H9 (cell line): ENCODE data around the gene FYCO1. TPM values are rescaled to one million over a fixed set of nuclear protein-coding genes. Genes with fewer than 3 reads are reported as not detected.

Source experiments
- DNase-seq: peaks from one replicate; pipeline ENCODE4 v3.0.0-alpha.2; 2017
- H2AFZ ChIP-seq: one replicate; pipeline ENCODE4 v1.6.1; 2013; ENCODE audit warnings: mild to moderate bottlenecking, low read length, control low read depth, moderate library complexity
- H2AK5ac ChIP-seq: 2 replicates; pipeline ENCODE4 v1.6.1; 2013; ENCODE audit warnings: low read length, control low read depth, mixed read lengths; ENCODE audit not compliant: insufficient read length
- H2BK120ac ChIP-seq: one replicate; pipeline ENCODE4 v1.6.1; 2013; ENCODE audit warnings: low read depth, mild to moderate bottlenecking, low read length, control low read depth, inconsistent platforms; ENCODE audit not compliant: poor library complexity, severe bottlenecking
- H2BK12ac ChIP-seq: 2 replicates; pipeline ENCODE4 v1.6.1; 2013; ENCODE audit warnings: low read length, control low read depth, mixed read lengths, low read depth; ENCODE audit not compliant: insufficient read length
- H2BK15ac ChIP-seq: 2 replicates; pipeline ENCODE4 v1.6.1; 2013; ENCODE audit warnings: low read depth, low read length, control low read depth
- H2BK20ac ChIP-seq: one replicate; pipeline ENCODE4 v1.6.1; 2013; ENCODE audit warnings: low read depth, mild to moderate bottlenecking, low read length, control low read depth, inconsistent platforms; ENCODE audit not compliant: poor library complexity, severe bottlenecking
- H2BK5ac ChIP-seq: 2 replicates; pipeline ENCODE4 v1.6.1; 2013; ENCODE audit warnings: low read length, control low read depth, mixed read lengths; ENCODE audit not compliant: insufficient read length
- H3K14ac ChIP-seq: 2 replicates; pipeline ENCODE4 v1.6.1; 2013; ENCODE audit warnings: low read length, control low read depth; ENCODE audit not compliant: insufficient read depth
- H3K18ac ChIP-seq: 2 replicates; pipeline ENCODE4 v1.6.1; 2013; ENCODE audit warnings: low read depth, mild to moderate bottlenecking, mixed read lengths, low read length, control low read depth; ENCODE audit not compliant: insufficient read length
- H3K23ac ChIP-seq: 2 replicates; pipeline ENCODE4 v1.6.1; 2013; ENCODE audit warnings: low read length, control low read depth, mixed read lengths, low read depth; ENCODE audit not compliant: insufficient read length
- H3K23me2 ChIP-seq: 2 replicates; pipeline ENCODE4 v1.6.1; 2013; ENCODE audit warnings: low read depth, mild to moderate bottlenecking, mixed read lengths, low read length, control low read depth; ENCODE audit not compliant: insufficient read length, poor library complexity, severe bottlenecking
- H3K27ac ChIP-seq: 2 replicates; pipeline ENCODE4 v1.5.1; 2013; ENCODE audit warnings: low read length, control low read depth, mixed read lengths, low read depth; ENCODE audit not compliant: insufficient read length
- H3K27me3 ChIP-seq: 2 replicates; pipeline ENCODE4 v1.6.1; 2013; ENCODE audit warnings: low read length, control low read depth, inconsistent platforms; ENCODE audit not compliant: insufficient read depth
- H3K4ac ChIP-seq: 2 replicates; pipeline ENCODE4 v1.6.1; 2013; ENCODE audit warnings: low read depth, mild to moderate bottlenecking, control low read depth, inconsistent platforms, low read length, moderate library complexity
- H3K4me1 ChIP-seq: 2 replicates; pipeline ENCODE4 v1.6.1; 2013; ENCODE audit warnings: low read length, control low read depth, inconsistent platforms; ENCODE audit not compliant: insufficient read depth
- H3K4me2 ChIP-seq: 2 replicates; pipeline ENCODE4 v1.6.1; 2013; ENCODE audit warnings: low read length, control low read depth, mixed read lengths; ENCODE audit not compliant: insufficient read length, insufficient read depth
- H3K56ac ChIP-seq: 2 replicates; pipeline ENCODE4 v1.6.1; 2013; ENCODE audit warnings: low read depth, mild to moderate bottlenecking, mixed read lengths, low read length, control low read depth; ENCODE audit not compliant: insufficient read length
- H3K79me1 ChIP-seq: 2 replicates; pipeline ENCODE4 v1.6.1; 2013; ENCODE audit warnings: low read depth, mild to moderate bottlenecking, moderate library complexity, low read length, control low read depth, inconsistent platforms; ENCODE audit not compliant: insufficient read depth, poor library complexity, severe bottlenecking
- H3K79me2 ChIP-seq: 2 replicates; pipeline ENCODE4 v1.6.1; 2013; ENCODE audit warnings: low read length, control low read depth, inconsistent platforms; ENCODE audit not compliant: insufficient read depth
- H3K9ac ChIP-seq: 2 replicates; pipeline ENCODE4 v1.6.1; 2013; ENCODE audit warnings: low read length, control low read depth, mixed read lengths; ENCODE audit not compliant: insufficient read length; ENCODE audit errors: extremely low read depth
- H3K9me3 ChIP-seq: one replicate; pipeline ENCODE4 v1.6.1; 2013; ENCODE audit warnings: low read depth, low read length, inconsistent platforms; ENCODE audit not compliant: control insufficient read depth
- H3T11ph ChIP-seq: one replicate; pipeline ENCODE4 v1.6.1; 2013; ENCODE audit warnings: mild to moderate bottlenecking, low read length, control low read depth, inconsistent platforms
- H4K20me1 ChIP-seq: one replicate; pipeline ENCODE4 v1.6.1; 2013; ENCODE audit not compliant: control insufficient read depth, insufficient read length, insufficient read depth
- H4K5ac ChIP-seq: 2 replicates; pipeline ENCODE4 v1.6.1; 2013; ENCODE audit warnings: low read depth, mild to moderate bottlenecking, mixed read lengths, low read length, control low read depth; ENCODE audit not compliant: insufficient read length
- H4K8ac ChIP-seq: replicated peaks from 2 replicates; pipeline ENCODE4 v1.6.1; 2013; ENCODE audit warnings: low read length, control low read depth, mixed read lengths, low read depth; ENCODE audit not compliant: insufficient read length
- H4K91ac ChIP-seq: 2 replicates; pipeline ENCODE4 v1.6.1; 2013; ENCODE audit warnings: low read depth, mild to moderate bottlenecking, moderate library complexity, mixed read lengths, low read length, control low read depth; ENCODE audit not compliant: insufficient read length
- H3K27ac Mint-ChIP-seq, 3 experiments: 2 replicates in 2 of 3; 3 replicates in 1 of 3; pipeline ENCODE4 v1.8.0; 2020 to 2021; ENCODE audit warnings: mixed read lengths in 3 of 3, mild to moderate bottlenecking in 1 of 3, moderate library complexity in 1 of 3
- H3K27me3 Mint-ChIP-seq: 2 replicates; pipeline ENCODE4 v1.8.0; 2021; ENCODE audit warnings: low read depth, mild to moderate bottlenecking, moderate library complexity, mixed read lengths
- H3K36me3 Mint-ChIP-seq, 3 experiments: 2 replicates in 2 of 3; 3 replicates in 1 of 3; pipeline ENCODE4 v1.8.0; 2020 to 2021; ENCODE audit warnings: low read depth in 3 of 3, mixed read lengths in 3 of 3; ENCODE audit not compliant: insufficient read depth in 1 of 3
- H3K4me1 Mint-ChIP-seq, 2 experiments: 2 replicates each; pipeline ENCODE4 v1.8.0; 2020; ENCODE audit warnings: mixed read lengths in 2 of 2
- H3K4me3 Mint-ChIP-seq, 2 experiments: 2 replicates in 1 of 2; 3 replicates in 1 of 2; pipeline ENCODE4 v1.8.0; 2020 to 2021; ENCODE audit warnings: mild to moderate bottlenecking in 2 of 2, mixed read lengths in 2 of 2, moderate library complexity in 1 of 2
- H3K9me3 Mint-ChIP-seq, 2 experiments: 2 replicates in 1 of 2; 3 replicates in 1 of 2; pipeline ENCODE4 v1.8.0; 2020; ENCODE audit warnings: mild to moderate bottlenecking in 2 of 2, mixed read lengths in 2 of 2, moderate library complexity in 1 of 2
- WGBS: extraction: QIAGEN DNeasy Blood & Tissue Kit; methylation state at CpG from one replicate; pipeline ENCODE4 v1.1.7; 2013; ENCODE audit warnings: missing lambda C conversion rate, low lambda C conversion rate, mixed read lengths; ENCODE audit not compliant: insufficient read length; ENCODE audit errors: extremely low coverage; 5-methylcytosine and 5-hydroxymethylcytosine counted together
- total RNA-seq: library from RNA; stranded (reverse); gene quantifications from 2 replicates; pipeline ENCODE4 v1.2.1, GENCODE V29; 2021
- TF ChIP-seq, protein P1 (sequence below): fragments of 200-600 bp; sonication (generic); conservative IDR thresholded peaks from 3 replicates; pipeline ENCODE4 v1.8.0; 2021; ENCODE audit warnings: antibody characterized with exemption, mild to moderate bottlenecking

The FYCO1 gene
- total RNA-seq, 1 experiment from 2014 or later: 10.4 TPM

DNA sequence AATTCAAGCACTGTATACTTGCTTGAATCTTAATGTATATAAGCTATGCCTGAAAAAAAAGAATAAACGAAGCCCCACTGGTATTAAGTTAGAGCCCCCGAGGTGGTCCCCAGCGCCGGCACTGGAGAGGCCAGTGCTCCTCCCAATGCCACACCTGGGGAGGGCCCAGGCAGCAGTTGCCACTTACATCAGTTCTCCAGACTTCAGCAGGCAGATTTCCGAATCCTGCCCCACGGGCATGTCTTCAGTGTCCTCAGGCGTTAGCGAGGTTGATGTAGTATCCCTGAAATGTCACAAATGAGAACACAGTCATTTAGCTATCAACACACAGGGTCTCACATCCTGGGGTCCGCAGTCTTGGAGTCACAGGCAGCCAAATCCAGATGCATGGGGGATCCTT, 59.4 kb downstream of the FYCO1 start:
- H3K27me3 ChIP-seq: no peaks in the 10 kb centered on the region
- no peak overlapping the region for H2BK15ac ChIP-seq
- no peak overlapping the region for H4K5ac ChIP-seq
- H3T11ph ChIP-seq: no peak overlapping the region
- H2AFZ ChIP-seq: no peak overlapping the region
- H3K27ac Mint-ChIP-seq: no peak overlapping the region
- H3K36me3 Mint-ChIP-seq: peaks cover 12 to 49% (median 45%) of the 10 kb centered on the region in 3 experiments; a peak in 6 of 7 replicates
- no peak overlapping the region for H3K4me2 ChIP-seq
- DNase-seq: no peak
- H3K4me1 Mint-ChIP-seq: peaks cover 16 to 20% of the 10 kb centered on the region in 2 experiments
- H2AK5ac ChIP-seq: no peak overlapping the region
- TF ChIP-seq, protein P1, sequence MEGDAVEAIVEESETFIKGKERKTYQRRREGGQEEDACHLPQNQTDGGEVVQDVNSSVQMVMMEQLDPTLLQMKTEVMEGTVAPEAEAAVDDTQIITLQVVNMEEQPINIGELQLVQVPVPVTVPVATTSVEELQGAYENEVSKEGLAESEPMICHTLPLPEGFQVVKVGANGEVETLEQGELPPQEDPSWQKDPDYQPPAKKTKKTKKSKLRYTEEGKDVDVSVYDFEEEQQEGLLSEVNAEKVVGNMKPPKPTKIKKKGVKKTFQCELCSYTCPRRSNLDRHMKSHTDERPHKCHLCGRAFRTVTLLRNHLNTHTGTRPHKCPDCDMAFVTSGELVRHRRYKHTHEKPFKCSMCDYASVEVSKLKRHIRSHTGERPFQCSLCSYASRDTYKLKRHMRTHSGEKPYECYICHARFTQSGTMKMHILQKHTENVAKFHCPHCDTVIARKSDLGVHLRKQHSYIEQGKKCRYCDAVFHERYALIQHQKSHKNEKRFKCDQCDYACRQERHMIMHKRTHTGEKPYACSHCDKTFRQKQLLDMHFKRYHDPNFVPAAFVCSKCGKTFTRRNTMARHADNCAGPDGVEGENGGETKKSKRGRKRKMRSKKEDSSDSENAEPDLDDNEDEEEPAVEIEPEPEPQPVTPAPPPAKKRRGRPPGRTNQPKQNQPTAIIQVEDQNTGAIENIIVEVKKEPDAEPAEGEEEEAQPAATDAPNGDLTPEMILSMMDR: no peak
- no peak overlapping the region for H2BK120ac ChIP-seq
- no peak overlapping the region for H2BK20ac ChIP-seq
- no peak overlapping the region for H3K23ac ChIP-seq
- no peaks in the 10 kb centered on the region for H3K79me2 ChIP-seq
- H3K9me3 ChIP-seq: no peaks in the 10 kb centered on the region
- no peaks in the 10 kb centered on the region for H3K4me1 ChIP-seq
- H3K9ac ChIP-seq: no peak overlapping the region
- H3K4me3 Mint-ChIP-seq: no peak overlapping the region
- H3K27ac ChIP-seq: no peak overlapping the region
- H3K18ac ChIP-seq: no peak overlapping the region
- no peak overlapping the region for H4K91ac ChIP-seq
- no CpG with 5 or more reads among the region's 9 CpGs for WGBS
- H3K4ac ChIP-seq: no peak overlapping the region
- no peaks in the 10 kb centered on the region for H3K79me1 ChIP-seq
- H4K20me1 ChIP-seq: no peaks in the 10 kb centered on the region
- no peak overlapping the region for H2BK12ac ChIP-seq
- H3K14ac ChIP-seq: no peak overlapping the region
- no peaks in the 10 kb centered on the region for H3K27me3 Mint-ChIP-seq
- H2BK5ac ChIP-seq: no peak overlapping the region
- H3K56ac ChIP-seq: no peak overlapping the region
- H3K23me2 ChIP-seq: no peaks in the 10 kb centered on the region
- H4K8ac ChIP-seq: no peak overlapping the region
- H3K9me3 Mint-ChIP-seq: no peaks in the 10 kb centered on the region
